Colonic mucosa (tissue), 4 donors: ENCODE data around the gene MOB3B. TPM values are rescaled to one million over a fixed set of nuclear protein-coding genes. Genes with fewer than 3 reads are reported as not detected.
A peak's percentile ranks its signal among the peaks of the same experiment; 100 is the strongest.

Experiments
- DNase-seq: peaks from one replicate; pipeline ENCODE4 v3.0.0-alpha.2; 2020
- H3K27ac ChIP-seq: fragments of 200-600 bp; one replicate; pipeline ENCODE4 v1.8.0; 2021
- H3K27me3 ChIP-seq: fragments of 200-600 bp; one replicate; pipeline ENCODE4 v1.8.0; 2021
- H3K36me3 ChIP-seq: fragments of 200-600 bp; one replicate; pipeline ENCODE4 v1.8.0; 2021
- H3K4me1 ChIP-seq: fragments of 200-600 bp; one replicate; pipeline ENCODE4 v1.8.0; 2021; ENCODE audit warnings: mild to moderate bottlenecking
- H3K4me3 ChIP-seq: fragments of 200-600 bp; one replicate; pipeline ENCODE4 v1.8.0; 2021
- H3K9ac ChIP-seq, 2 donors: one replicate each; pipeline ENCODE4 v1.7.0; 2013; ENCODE audit warnings: control low read depth in 2 of 2, low read depth in 2 of 2, low read length in 2 of 2
- H3K9me3 ChIP-seq: fragments of 200-600 bp; one replicate; pipeline ENCODE4 v1.8.0; 2021
- CTCF ChIP-seq: fragments of 200-600 bp; IDR thresholded peaks from one replicate; pipeline ENCODE4 v1.8.0; 2022; ENCODE audit warnings: antibody characterized with exemption, mild to moderate bottlenecking
- intact Hi-C: fragments of 100-400 bp; cut with DNase I; formaldehyde crosslinking; loops from one replicate; pipeline ENCODE4 v1.14.1; 2022
- total RNA-seq, 2 donors: library from RNA; stranded (reverse); fragmentation: NEBNext Ultra II Directional in 1 of 2; extraction: Animal tissue kit (Norgen Biotek cat#: 25700) in 1 of 2; gene quantifications; one replicate each; pipeline ENCODE4 v1.2.1, GENCODE V29; 2021
- donor health status: healthy.
- donor health status: DM: no; HTN: no; CAD: no.
- donor health status: DM: no; HTN: no; CAD: no.

MOB3B gene
- total RNA-seq, 2 donors from 2014 or later, result 35.8 to 39.6 TPM

GRCh38 chr9:27542508-27542907 lies 12.9 kb upstream of the MOB3B start:
- H3K4me1 ChIP-seq, result peaks cover 4% of the 10 kb centered on the region
- no peak overlapping the region for H3K4me3 ChIP-seq
- H3K9ac ChIP-seq, result no peak overlapping the region
- H3K27me3 ChIP-seq, result no peaks in the 10 kb centered on the region
- H3K9me3 ChIP-seq, result no peaks in the 10 kb centered on the region
- DNase-seq, result no peak
- no peak overlapping the region for H3K27ac ChIP-seq
- intact Hi-C loops, result loop anchor here (10.0 kb wide), 1 partner anchor 508 kb away; no protein-coding TSS in a partner anchor
- no peak for TF ChIP-seq CTCF
- H3K36me3 ChIP-seq, result no peaks in the 10 kb centered on the region

GRCh38 chr9:27541740-27542139 lies 12.1 kb upstream of the MOB3B start:
- Histone ChIP-seq H3K27me3 (no peaks in the 10 kb centered on the region), H3K36me3 (no peaks in the 10 kb centered on the region), H3K4me3 (no peak overlapping the region), H3K4me1 (peaks cover 4% of the 10 kb centered on the region), H3K9ac (no peak overlapping the region), H3K9me3 (no peaks in the 10 kb centered on the region), H3K27ac (no peak overlapping the region)
- TF ChIP-seq CTCF, result no peak
- intact Hi-C loops, result loop anchor here (10.0 kb wide), 1 partner anchor 507 kb away; no protein-coding TSS in a partner anchor
- no peak for DNase-seq

- no peaks in the 10 kb centered on the region for H3K9me3 ChIP-seq
- no peak overlapping the region for H3K9ac ChIP-seq
- no peak overlapping the region for H3K4me3 ChIP-seq
- H3K36me3 ChIP-seq, result no peaks in the 10 kb centered on the region
- H3K4me1 ChIP-seq, result peaks cover 4% of the 10 kb centered on the region
- H3K27ac ChIP-seq, result no peak overlapping the region
- intact Hi-C loops, result loop anchor here (10.0 kb wide), 1 partner anchor 506 kb away; no protein-coding TSS in a partner anchor
- DNase-seq, result no peak
- no peak for TF ChIP-seq CTCF
- no peaks in the 10 kb centered on the region for H3K27me3 ChIP-seq
These were observed 10.9 kb upstream of the MOB3B start for GRCh38 chr9:27540502-27540901.

GRCh38 chr9:27539479-27540441 lies 10.1 kb upstream of the MOB3B start:
- Histone ChIP-seq H3K4me1 (peaks cover 4% of the 10 kb centered on the region), H3K9ac (no peak overlapping the region), H3K4me3 (no peak overlapping the region), H3K9me3 (no peaks in the 10 kb centered on the region), H3K36me3 (no peaks in the 10 kb centered on the region), H3K27me3 (no peaks in the 10 kb centered on the region), H3K27ac (peak overlapping the region; percentile 60)
- no peak for TF ChIP-seq CTCF
- no peak for DNase-seq
- intact Hi-C loops, result loop anchor here (10.0 kb wide), 1 partner anchor 505 kb away; no protein-coding TSS in a partner anchor

- H3K4me3 ChIP-seq, result no peak overlapping the region
- no peak for TF ChIP-seq CTCF
- no peaks in the 10 kb centered on the region for H3K9me3 ChIP-seq
- intact Hi-C loops, result no loop called here
- no peaks in the 10 kb centered on the region for H3K27me3 ChIP-seq
- no peak overlapping the region for H3K9ac ChIP-seq
- H3K4me1 ChIP-seq, result peaks cover 4% of the 10 kb centered on the region
- peak overlapping the region; percentile 60 for H3K27ac ChIP-seq
- DNase-seq, result no peak
- no peaks in the 10 kb centered on the region for H3K36me3 ChIP-seq
These were observed 9.0 kb upstream of the MOB3B start for GRCh38 chr9:27538647-27539046.
